GM18511 (cell line): ENCODE results near the gene DCLK1.

Source experiments
- ATAC-seq: cut with Tn5 transposase; IDR thresholded peaks from one replicate; pipeline ENCODE4 v1.9.1; 2021; ENCODE audit warnings: mild to moderate bottlenecking, moderate library complexity; ENCODE audit not compliant: unreplicated experiment

The DCLK1 gene

GRCh38 chr13:35838356-35838755 is 292.8 kb downstream of the DCLK1 start:
- no peak for ATAC-seq

GRCh38 chr13:35836446-35836845 is 294.7 kb downstream of the DCLK1 start:
- ATAC-seq = no peak

- ATAC-seq = no peak
Measured at GRCh38 chr13:35835989-35836388, 295.2 kb downstream of the DCLK1 start.

GRCh38 chr13:35833608-35834275 is 297.4 kb downstream of the DCLK1 start:
- ATAC-seq = no peak

- ATAC-seq = no peak
Measured at GRCh38 chr13:35833031-35833430, 298.2 kb downstream of the DCLK1 start.

- no peak for ATAC-seq
Measured at GRCh38 chr13:35832551-35832950, 298.6 kb downstream of the DCLK1 start.

- no peak for ATAC-seq
Measured at GRCh38 chr13:35830850-35831450, 300.2 kb downstream of the DCLK1 start.

- ATAC-seq = no peak
Measured at GRCh38 chr13:35826626-35827254, 304.4 kb downstream of the DCLK1 start.

- no peak for ATAC-seq
Measured at GRCh38 chr13:35824825-35825224, 306.4 kb downstream of the DCLK1 start.

GRCh38 chr13:35824395-35824794 is 306.8 kb downstream of the DCLK1 start:
- ATAC-seq = no peak

GRCh38 chr13:35822666-35823065 is 308.5 kb downstream of the DCLK1 start:
- ATAC-seq = no peak

GRCh38 chr13:35818633-35819067 is 312.5 kb downstream of the DCLK1 start:
- peak; percentile 54 for ATAC-seq

GRCh38 chr13:35817642-35818607 is 313.3 kb downstream of the DCLK1 start:
- ATAC-seq = no peak

- no peak for ATAC-seq
Measured at GRCh38 chr13:35814605-35815011, 316.6 kb downstream of the DCLK1 start.

GRCh38 chr13:35812736-35813135 is 318.4 kb downstream of the DCLK1 start:
- ATAC-seq = no peak

- ATAC-seq = no peak
Measured at GRCh38 chr13:35810321-35810720, 320.9 kb downstream of the DCLK1 start.

GRCh38 chr13:35808846-35809245 is 322.3 kb downstream of the DCLK1 start:
- ATAC-seq = no peak

GRCh38 chr13:35804901-35805300 is 326.3 kb downstream of the DCLK1 start:
- ATAC-seq = no peak

- ATAC-seq = no peak
Measured at GRCh38 chr13:35797991-35798390, 333.2 kb downstream of the DCLK1 start.

- ATAC-seq = no peak
Measured at GRCh38 chr13:35797244-35797643, 333.9 kb downstream of the DCLK1 start.

GRCh38 chr13:35796623-35797022 is 334.6 kb downstream of the DCLK1 start:
- ATAC-seq = no peak
